Fibroblast of lung (primary cell): Measurements from ENCODE around the gene HHEX. TPM values are rescaled to one million over a fixed set of nuclear protein-coding genes. Genes with fewer than 3 reads are reported as not detected.
A peak's percentile ranks its signal among the peaks of the same experiment; 100 is the strongest.

Experiments
- DNase-seq, 2 donors: peaks; one replicate each; pipeline versions ENCODE4 v3.0.0 to v3.0.0-alpha.2; 2010; ENCODE audit warnings: low read depth in 2 of 2
- H2AFZ ChIP-seq: 2 replicates; pipeline ENCODE4 v1.5.1; 2012; ENCODE audit warnings: low read length, control low read depth, inconsistent platforms
- H3K27ac ChIP-seq: 2 replicates; pipeline ENCODE4 v1.5.1; 2011; ENCODE audit warnings: low read length, control low read depth; ENCODE audit not compliant: insufficient read depth
- H3K27me3 ChIP-seq: 2 replicates; pipeline ENCODE4 v1.5.1; 2011; ENCODE audit warnings: mild to moderate bottlenecking, low read length; ENCODE audit not compliant: control insufficient read depth, insufficient read depth
- H3K36me3 ChIP-seq: 2 replicates; pipeline ENCODE4 v1.5.1; 2011; ENCODE audit warnings: low read length; ENCODE audit not compliant: control insufficient read depth, insufficient read depth
- H3K4me1 ChIP-seq: 2 replicates; pipeline ENCODE4 v1.5.1; 2011; ENCODE audit warnings: low read length; ENCODE audit not compliant: control insufficient read depth, insufficient read depth; ENCODE audit errors: extremely low read depth
- H3K4me2 ChIP-seq: 2 replicates; pipeline ENCODE4 v1.5.1; 2011; ENCODE audit warnings: low read length, control low read depth; ENCODE audit not compliant: insufficient read depth; ENCODE audit errors: extremely low read depth
- H3K4me3 ChIP-seq, 4 experiments: fragments of 200-600 bp in 1 of 4; sonication (generic) in 1 of 4; replicated peaks in 1 of 4; 2 replicates each; pipeline ENCODE4 v1.5.1; 2011 to 2016; ENCODE audit warnings: low read length in 4 of 4, low read depth in 3 of 4, mild to moderate bottlenecking in 3 of 4, control low read depth in 2 of 4, inconsistent platforms in 1 of 4, mixed read lengths in 1 of 4; ENCODE audit not compliant: insufficient read depth in 1 of 4; ENCODE audit errors: control extremely low read depth in 1 of 4
- H3K79me2 ChIP-seq: 2 replicates; pipeline ENCODE4 v1.5.1; 2012; ENCODE audit warnings: mild to moderate bottlenecking, low read length, inconsistent platforms; ENCODE audit not compliant: control insufficient read depth, insufficient read depth
- H3K9ac ChIP-seq: 2 replicates; pipeline ENCODE4 v1.5.1; 2011; ENCODE audit warnings: mild to moderate bottlenecking, low read length, control low read depth; ENCODE audit not compliant: insufficient read depth
- H3K9me3 ChIP-seq: 2 replicates; pipeline ENCODE4 v1.5.1; 2012; ENCODE audit warnings: low read depth, low read length; ENCODE audit not compliant: control insufficient read depth, insufficient read depth
- H4K20me1 ChIP-seq: 2 replicates; pipeline ENCODE4 v1.5.1; 2011; ENCODE audit warnings: low read length; ENCODE audit not compliant: control insufficient read depth, insufficient read depth; ENCODE audit errors: extremely low read depth
- CTCF ChIP-seq, 2 donors: IDR thresholded peaks in 1 of 2; conservative IDR thresholded peaks in 1 of 2; 1 replicate in 1 of 2; 2 replicates in 1 of 2; pipeline ENCODE4 v1.5.1; 2011 to 2012; ENCODE audit warnings: low read length in 2 of 2, control low read depth in 1 of 2, inconsistent platforms in 1 of 2, low read depth in 1 of 2, mild to moderate bottlenecking in 1 of 2
- EZH2 ChIP-seq: IDR thresholded peaks from 2 replicates; pipeline ENCODE4 v1.5.1; 2012; ENCODE audit warnings: low read length, control low read depth, mild to moderate bottlenecking; ENCODE audit errors: missing control alignments
- polyA plus RNA-seq, 2 donors: library from polyadenylated mRNA; depleted of rRNA in 1 of 2; stranded (reverse) in 1 of 2; unstranded in 1 of 2; fragments of >200 nt; gene quantifications; 2 replicates each; pipeline ENCODE4 v1.2.1, GENCODE V29; 2011 to 2012; ENCODE audit warnings: missing spikeins in 1 of 2
- total RNA-seq: library from RNA; depleted of rRNA; stranded (reverse); fragments of >200 nt; gene quantifications from 2 replicates; pipeline ENCODE4 v1.2.1, GENCODE V29; 2014

The HHEX gene
- total and polyA plus RNA-seq, 2 donors (not counting 1 experiment from before 2014, with no cell fraction given): 2.9 to 3.5 TPM

DNA sequence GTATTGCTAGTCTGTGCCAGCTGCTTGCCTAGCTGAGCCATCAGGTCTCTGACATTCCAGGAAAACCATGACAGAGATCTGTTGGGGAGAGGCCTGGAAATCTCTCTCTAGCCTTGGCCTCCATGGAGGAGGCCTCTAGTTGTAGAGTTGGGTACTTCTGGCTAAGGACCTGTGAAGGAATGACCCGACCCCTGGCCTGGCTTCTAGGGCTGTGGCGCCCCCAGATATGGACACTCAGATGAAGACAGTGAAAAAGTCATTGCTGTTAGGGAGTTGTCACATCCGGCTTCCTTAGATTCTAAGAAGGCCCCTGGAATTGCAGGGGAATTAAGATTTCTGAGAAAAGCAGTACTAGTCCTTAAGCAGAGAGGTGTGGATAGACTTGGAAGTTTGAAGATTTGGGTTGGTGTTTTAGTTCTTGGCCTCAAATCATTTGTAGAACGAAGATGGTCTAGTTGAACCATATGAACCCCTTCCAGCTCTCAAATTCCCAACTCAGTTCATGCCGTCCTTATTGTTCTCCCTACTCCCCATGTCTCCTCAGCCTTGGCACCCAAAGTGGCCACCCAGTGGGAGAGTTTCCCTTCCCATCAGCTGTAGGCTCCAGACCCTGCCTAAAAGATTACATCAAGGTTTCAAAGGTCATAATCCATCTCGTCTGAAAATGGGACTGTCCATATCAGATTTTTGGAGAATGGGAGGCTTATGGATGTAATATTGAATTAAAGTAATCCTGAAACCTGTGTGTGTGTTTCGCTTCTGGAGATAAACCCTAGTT is 7.0 kb downstream of the HHEX start:
- H2AFZ ChIP-seq: no peak overlapping the region
- no peak for DNase-seq
- H4K20me1 ChIP-seq: no peaks in the 10 kb centered on the region
- no peaks in the 10 kb centered on the region for H3K36me3 ChIP-seq
- H3K9me3 ChIP-seq: no peaks in the 10 kb centered on the region
- no peak overlapping the region for H3K4me2 ChIP-seq
- H3K27me3 ChIP-seq: no peaks in the 10 kb centered on the region
- H3K4me3 ChIP-seq: peak overlapping the region in 1 of 4 experiments; percentile 37
- no peak overlapping the region for H3K9ac ChIP-seq
- peaks cover 3% of the 10 kb centered on the region for H3K79me2 ChIP-seq
- no peak overlapping the region for H3K27ac ChIP-seq
- TF ChIP-seq EZH2 (no peak), CTCF (conservative IDR thresholded peaks at IDR 0.05 in 1 of 2, IDR thresholded peaks at IDR 0.05 in 1 of 2; ENCODE audit: low read depth in 1 of 2, low read length in 2 of 2) (no peak)
- peaks cover 3% of the 10 kb centered on the region for H3K4me1 ChIP-seq

GRCh38 chr10:92697663-92698511 is 8.1 kb downstream of the HHEX start:
- no peak for DNase-seq
- H3K27me3 ChIP-seq: no peaks in the 10 kb centered on the region
- peaks cover 3% of the 10 kb centered on the region for H3K4me1 ChIP-seq

More at GRCh38 chr10:92697663-92698511, 8.1 kb downstream of the HHEX start:
- Histone ChIP-seq H3K4me3 (no peak overlapping the region), H3K79me2 (no peaks in the 10 kb centered on the region), H4K20me1 (no peaks in the 10 kb centered on the region), H2AFZ (no peak overlapping the region), H3K27ac (no peak overlapping the region), H3K4me2 (no peak overlapping the region), H3K9ac (no peak overlapping the region), H3K36me3 (no peaks in the 10 kb centered on the region), H3K9me3 (no peaks in the 10 kb centered on the region)
- TF ChIP-seq EZH2 (no peak), CTCF (conservative IDR thresholded peaks at IDR 0.05 in 1 of 2, IDR thresholded peaks at IDR 0.05 in 1 of 2; ENCODE audit: low read depth in 1 of 2, low read length in 2 of 2) (no peak)
